ENCODE data around the gene ADAMTS7. TPM values are rescaled to one million over a fixed set of nuclear protein-coding genes. Genes with fewer than 3 reads are reported as not detected.
"Not testable (repeated sequence)": the region's sequence is repeated elsewhere in the genome, so short reads cannot be mapped to it uniquely, and the experiment has no call there.

ADAMTS7 gene
- polyA plus RNA-seq, 1 donor, result 10.6 TPM

DNA sequence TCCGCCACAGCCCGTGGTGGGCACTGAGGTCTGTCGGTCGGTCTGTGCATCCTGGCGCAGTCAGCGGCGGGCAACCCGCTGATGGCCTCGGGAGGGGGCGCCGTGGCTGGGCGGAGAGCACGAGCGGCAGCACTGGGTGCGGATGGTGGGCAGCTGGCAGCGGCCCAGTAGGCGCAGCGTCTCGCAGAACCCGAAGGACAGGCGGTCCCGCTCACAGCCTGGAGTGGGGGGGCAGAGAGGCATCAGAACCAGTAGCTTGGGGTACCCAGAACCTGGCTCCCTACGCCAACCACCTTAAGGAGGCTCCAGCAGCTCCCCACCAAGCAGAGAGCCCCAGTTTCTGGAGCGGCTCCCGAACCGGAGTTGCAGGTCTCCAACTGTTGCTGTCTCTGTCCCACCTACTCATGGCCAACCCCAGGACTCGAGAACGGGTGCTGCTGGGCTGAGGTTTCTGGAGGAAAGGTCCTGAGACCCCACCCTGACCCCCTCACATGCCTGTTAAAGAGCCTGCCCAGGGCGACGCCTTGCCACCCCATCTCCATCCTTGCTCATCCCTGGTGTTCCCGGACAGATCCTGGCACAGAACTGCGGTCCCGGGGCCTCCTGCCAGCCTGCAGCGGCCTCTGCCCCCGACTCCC lies 51.8 kb downstream of the ADAMTS7 start:
- H3K4me3 ChIP-seq (ENCODE audit: low read length); DNase-seq; H3K9me3 ChIP-seq (ENCODE audit: control insufficient read depth, low read depth, low read length); H3K27me3 ChIP-seq (ENCODE audit: control insufficient read depth, insufficient read depth, low read length); H3K27ac ChIP-seq (ENCODE audit: low read length); H3K4me1 ChIP-seq (ENCODE audit: control insufficient read depth, insufficient read depth, low read length); H3K36me3 ChIP-seq (ENCODE audit: control insufficient read depth, insufficient read depth, low read length): not testable (repeated sequence)
- WGBS (ENCODE audit: insufficient coverage, low lambda C conversion rate), result no CpG with 5 or more reads among the region's 35 CpGs

DNA sequence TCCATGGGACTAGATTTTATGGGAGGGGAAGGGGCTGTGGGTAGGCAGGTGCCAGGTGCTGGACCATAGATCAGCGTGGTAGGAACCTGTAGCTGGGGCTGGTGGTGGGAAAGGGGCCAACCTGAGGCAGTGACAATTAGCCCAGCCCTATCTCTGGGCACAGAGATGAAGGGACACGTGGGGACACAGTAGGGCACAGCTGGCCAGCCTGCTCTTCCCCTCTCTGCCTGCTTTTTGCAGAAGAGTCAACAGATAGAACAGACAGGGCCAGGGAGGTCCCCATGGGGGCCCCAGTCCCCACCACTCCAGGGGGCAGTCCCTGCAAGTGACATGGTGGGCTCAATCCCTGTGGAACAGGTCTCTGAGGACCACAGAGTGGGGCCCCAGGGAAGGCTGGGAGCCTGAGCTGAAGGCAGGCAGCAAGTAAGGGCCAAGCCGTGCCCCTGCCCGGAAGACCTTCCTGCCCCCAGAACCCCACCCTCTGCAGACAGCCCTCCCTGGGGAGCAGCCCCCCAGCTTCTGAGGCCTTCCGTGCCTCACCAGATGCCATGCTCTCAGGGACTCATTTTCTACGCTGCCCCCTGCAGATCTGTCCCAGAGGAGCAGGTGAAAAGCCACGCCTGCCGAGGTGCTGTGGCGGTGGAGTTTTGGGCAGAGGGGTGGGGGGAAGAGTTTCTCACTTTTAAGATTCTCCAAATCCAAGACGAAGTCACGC lies 52.6 kb downstream of the ADAMTS7 start:
- not testable (repeated sequence) for H3K27ac ChIP-seq (ENCODE audit: low read length); H3K36me3 ChIP-seq (ENCODE audit: control insufficient read depth, insufficient read depth, low read length); H3K9me3 ChIP-seq (ENCODE audit: control insufficient read depth, low read depth, low read length); DNase-seq; H3K4me1 ChIP-seq (ENCODE audit: control insufficient read depth, insufficient read depth, low read length); H3K27me3 ChIP-seq (ENCODE audit: control insufficient read depth, insufficient read depth, low read length); H3K4me3 ChIP-seq (ENCODE audit: low read length)
- no CpG with 5 or more reads among the region's 11 CpGs for WGBS (ENCODE audit: insufficient coverage, low lambda C conversion rate)

DNA sequence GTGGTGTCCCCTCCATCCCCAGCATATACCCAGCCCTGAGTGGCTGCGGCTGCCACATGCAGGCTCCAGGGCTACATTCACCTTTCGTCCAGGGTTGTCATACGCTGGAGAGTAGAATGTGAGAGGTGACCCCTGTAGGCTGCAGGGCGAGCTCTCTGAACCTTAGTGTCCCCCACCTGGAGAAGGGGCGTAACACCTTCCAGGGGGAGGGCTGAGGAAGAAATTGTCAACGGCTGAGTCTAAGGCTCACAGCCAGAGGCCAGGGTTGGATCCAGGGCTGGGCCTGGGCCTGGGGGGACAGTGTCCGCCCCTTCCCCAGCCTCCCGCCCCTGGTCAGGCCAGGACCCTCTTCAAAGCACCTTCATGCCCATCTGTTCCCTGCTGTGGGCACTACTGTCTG lies 53.2 kb downstream of the ADAMTS7 start:
- not testable (repeated sequence) for DNase-seq; H3K36me3 ChIP-seq (ENCODE audit: control insufficient read depth, insufficient read depth, low read length); H3K4me3 ChIP-seq (ENCODE audit: low read length); H3K27ac ChIP-seq (ENCODE audit: low read length); H3K4me1 ChIP-seq (ENCODE audit: control insufficient read depth, insufficient read depth, low read length); H3K9me3 ChIP-seq (ENCODE audit: control insufficient read depth, low read depth, low read length); H3K27me3 ChIP-seq (ENCODE audit: control insufficient read depth, insufficient read depth, low read length)
- no CpG with 5 or more reads among the region's 8 CpGs for WGBS (ENCODE audit: insufficient coverage, low lambda C conversion rate)

DNA sequence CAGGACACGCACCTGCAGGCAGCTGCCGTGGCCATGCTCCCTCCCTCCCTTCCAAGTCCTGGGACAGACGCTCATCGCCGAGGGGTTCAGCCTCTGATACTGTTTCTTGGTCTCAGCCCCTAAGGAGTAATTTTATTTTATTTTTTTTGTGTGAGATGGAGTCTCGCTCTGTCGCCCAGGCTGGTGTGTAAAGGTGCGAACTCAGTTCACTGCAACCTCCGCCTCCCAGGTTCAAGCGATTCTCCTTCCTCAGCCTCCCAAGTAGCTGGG lies 53.7 kb downstream of the ADAMTS7 start:
- Histone ChIP-seq H3K36me3 (ENCODE audit: control insufficient read depth, insufficient read depth, low read length) (no peaks in the 10 kb centered on the region), H3K27me3 (ENCODE audit: control insufficient read depth, insufficient read depth, low read length) (no peaks in the 10 kb centered on the region), H3K27ac (ENCODE audit: low read length) (no peak overlapping the region), H3K4me3 (ENCODE audit: low read length) (no peak overlapping the region), H3K4me1 (ENCODE audit: control insufficient read depth, insufficient read depth, low read length) (no peaks in the 10 kb centered on the region), H3K9me3 (ENCODE audit: control insufficient read depth, low read depth, low read length) (no peaks in the 10 kb centered on the region)
- no CpG with 5 or more reads among the region's 10 CpGs for WGBS (ENCODE audit: insufficient coverage, low lambda C conversion rate)
- DNase-seq, result no peak

DNA sequence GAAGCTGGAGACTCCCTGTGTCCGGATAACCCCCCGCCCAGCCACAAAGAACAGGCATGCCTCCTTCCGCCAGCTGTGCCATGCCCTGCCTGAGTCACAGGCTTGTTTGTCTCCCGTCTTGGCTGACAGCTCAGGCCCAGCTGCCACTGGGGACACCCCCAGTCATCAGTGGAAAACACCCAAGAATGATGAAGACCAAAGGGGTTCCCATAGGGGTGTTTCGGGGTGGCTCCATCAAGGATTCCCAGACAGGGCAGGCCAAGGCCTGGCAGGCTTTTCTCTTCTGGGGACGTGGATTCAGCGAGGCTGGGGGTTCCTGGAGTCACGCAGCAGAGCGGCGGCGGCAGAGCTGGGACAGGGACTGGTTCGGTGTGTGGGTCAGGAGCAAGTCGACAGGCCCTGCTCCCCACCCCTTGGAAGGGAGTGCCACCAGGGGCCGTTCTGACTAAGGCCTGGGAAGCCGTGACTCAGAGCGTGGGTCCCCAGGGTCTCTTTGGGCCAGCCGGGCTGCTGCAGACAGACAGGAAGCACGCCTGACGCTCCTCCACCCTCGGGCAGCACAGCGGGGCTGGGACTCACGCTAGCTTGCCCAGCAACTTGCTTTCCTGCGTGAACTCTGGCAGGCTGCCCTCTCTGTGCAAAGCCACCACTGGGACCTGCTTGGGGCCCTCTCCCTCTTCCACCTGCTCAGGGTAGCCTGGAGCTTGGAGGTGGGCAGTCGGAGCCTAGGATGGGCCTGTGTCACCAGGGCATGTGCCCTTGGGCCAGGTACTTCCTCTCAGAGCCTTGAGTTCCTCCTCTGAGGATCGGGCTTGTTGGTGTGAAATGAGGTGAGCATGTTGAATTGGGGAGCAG lies 54.3 kb downstream of the ADAMTS7 start:
- not testable (repeated sequence) for H3K4me1 ChIP-seq (ENCODE audit: control insufficient read depth, insufficient read depth, low read length); DNase-seq; H3K36me3 ChIP-seq (ENCODE audit: control insufficient read depth, insufficient read depth, low read length); H3K9me3 ChIP-seq (ENCODE audit: control insufficient read depth, low read depth, low read length); H3K27me3 ChIP-seq (ENCODE audit: control insufficient read depth, insufficient read depth, low read length); H3K27ac ChIP-seq (ENCODE audit: low read length); H3K4me3 ChIP-seq (ENCODE audit: low read length)
- no CpG with 5 or more reads among the region's 25 CpGs for WGBS (ENCODE audit: insufficient coverage, low lambda C conversion rate)

DNA sequence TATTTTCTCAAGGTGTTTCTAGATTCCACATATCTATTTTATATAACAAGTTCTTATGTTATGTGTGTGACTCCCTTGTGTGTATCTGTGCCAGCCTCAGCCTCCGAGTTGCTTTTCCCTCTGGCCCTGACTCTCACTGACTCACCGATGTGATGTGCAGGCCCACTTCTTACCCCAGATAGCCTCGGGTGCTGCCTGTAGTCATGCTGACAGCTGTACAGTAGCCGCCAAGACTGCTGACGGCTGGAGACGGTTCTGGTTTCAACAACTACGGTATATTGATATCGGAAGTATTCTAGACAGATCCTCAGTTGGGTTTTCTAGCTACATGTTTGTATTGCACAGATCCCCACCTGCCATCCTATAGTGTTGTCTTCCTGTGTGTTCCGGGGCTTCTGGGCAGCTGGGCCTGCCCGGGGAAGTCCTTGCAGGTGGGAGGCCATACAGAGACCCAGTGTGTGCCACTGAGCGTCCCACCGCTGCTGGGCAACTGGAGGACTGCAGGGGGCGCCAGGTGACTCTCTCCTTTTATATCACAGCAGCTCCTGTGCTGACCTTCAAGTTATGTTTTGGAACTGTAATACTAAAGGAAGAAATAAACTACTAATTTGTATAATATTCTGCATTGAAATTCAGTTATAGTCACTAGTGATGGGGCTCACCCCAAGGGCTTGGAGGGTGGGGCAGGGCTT lies 55.2 kb downstream of the ADAMTS7 start:
- not testable (repeated sequence) for H3K4me3 ChIP-seq (ENCODE audit: low read length); H3K36me3 ChIP-seq (ENCODE audit: control insufficient read depth, insufficient read depth, low read length); DNase-seq; H3K9me3 ChIP-seq (ENCODE audit: control insufficient read depth, low read depth, low read length); H3K27ac ChIP-seq (ENCODE audit: low read length); H3K4me1 ChIP-seq (ENCODE audit: control insufficient read depth, insufficient read depth, low read length); H3K27me3 ChIP-seq (ENCODE audit: control insufficient read depth, insufficient read depth, low read length)
- no CpG with 5 or more reads among the region's 13 CpGs for WGBS (ENCODE audit: insufficient coverage, low lambda C conversion rate)

DNA sequence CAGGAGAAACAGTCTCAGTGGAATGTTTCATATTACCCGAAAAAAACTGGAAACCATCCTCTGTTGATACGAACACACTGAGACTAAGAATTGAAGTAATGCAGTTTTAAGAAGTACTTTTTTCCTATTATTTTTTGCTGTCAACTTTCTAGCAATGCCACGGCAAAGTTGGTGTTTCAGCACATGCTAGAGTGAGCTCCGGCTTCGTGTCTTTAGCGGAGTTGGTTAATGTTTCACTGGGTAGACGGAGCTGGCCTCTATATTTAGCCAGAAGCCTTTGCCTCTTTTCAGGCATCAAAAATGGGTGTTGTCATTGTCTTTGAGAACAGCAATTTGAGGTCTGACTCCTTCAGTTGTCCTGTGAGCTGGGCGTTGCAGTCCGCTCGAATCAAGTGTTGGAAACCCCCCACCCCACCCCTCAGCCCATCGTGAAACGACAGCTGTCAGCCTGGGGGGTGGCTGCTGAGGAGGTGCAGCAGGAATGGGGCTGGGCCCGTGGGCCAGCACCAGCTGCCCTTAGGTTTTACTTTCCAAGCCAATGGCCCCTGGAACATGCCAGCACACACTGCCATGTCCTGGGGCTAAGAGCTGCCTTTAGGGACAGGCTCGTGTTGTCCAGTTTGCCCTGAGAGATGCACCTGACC lies 56.5 kb downstream of the ADAMTS7 start:
- not testable (repeated sequence) for H3K27me3 ChIP-seq (ENCODE audit: control insufficient read depth, insufficient read depth, low read length); H3K36me3 ChIP-seq (ENCODE audit: control insufficient read depth, insufficient read depth, low read length); H3K9me3 ChIP-seq (ENCODE audit: control insufficient read depth, low read depth, low read length); H3K27ac ChIP-seq (ENCODE audit: low read length); DNase-seq; H3K4me3 ChIP-seq (ENCODE audit: low read length); H3K4me1 ChIP-seq (ENCODE audit: control insufficient read depth, insufficient read depth, low read length)
- no CpG with 5 or more reads among the region's 14 CpGs for WGBS (ENCODE audit: insufficient coverage, low lambda C conversion rate)

DNA sequence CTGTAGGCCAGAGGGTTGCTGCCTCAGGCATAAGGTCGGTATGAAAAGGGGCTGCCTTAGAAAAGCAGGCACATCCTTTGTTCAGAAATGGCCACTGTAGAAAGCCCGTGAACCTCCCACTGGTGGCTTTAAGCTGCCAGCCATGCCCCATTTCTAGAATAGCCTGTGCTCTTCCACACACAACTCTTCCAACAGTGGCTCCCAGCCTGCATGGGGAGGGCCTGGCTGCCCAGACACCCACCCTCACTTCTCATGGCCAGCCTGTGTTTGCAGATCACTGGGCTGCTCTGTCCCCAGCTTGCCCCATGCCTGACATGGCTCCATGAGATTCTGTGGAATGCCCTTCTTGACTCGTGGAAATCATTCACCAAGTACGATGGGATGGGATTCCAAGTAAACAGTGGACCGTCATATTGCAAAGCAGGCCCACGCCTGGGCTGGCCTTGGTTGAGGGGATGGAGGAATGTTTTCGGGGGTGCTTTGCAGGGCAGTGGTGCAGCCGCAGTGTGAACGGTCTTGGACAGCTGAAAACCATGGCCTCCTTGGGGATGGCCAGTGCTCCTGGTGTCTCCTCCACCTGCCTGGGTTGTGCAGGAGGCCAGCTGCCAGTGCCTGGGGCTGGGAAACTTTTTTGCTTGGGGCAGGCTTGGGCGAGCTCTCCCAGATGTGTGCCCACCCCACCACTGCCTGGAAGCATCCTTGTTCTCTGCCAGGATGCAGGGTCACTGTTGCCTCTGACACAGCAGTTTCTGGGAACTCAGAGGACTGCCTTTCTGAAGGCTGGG lies 57.3 kb downstream of the ADAMTS7 start:
- DNase-seq; H3K36me3 ChIP-seq (ENCODE audit: control insufficient read depth, insufficient read depth, low read length); H3K4me1 ChIP-seq (ENCODE audit: control insufficient read depth, insufficient read depth, low read length); H3K27me3 ChIP-seq (ENCODE audit: control insufficient read depth, insufficient read depth, low read length); H3K4me3 ChIP-seq (ENCODE audit: low read length); H3K27ac ChIP-seq (ENCODE audit: low read length); H3K9me3 ChIP-seq (ENCODE audit: control insufficient read depth, low read depth, low read length): not testable (repeated sequence)
- no CpG with 5 or more reads among the region's 10 CpGs for WGBS (ENCODE audit: insufficient coverage, low lambda C conversion rate)

DNA sequence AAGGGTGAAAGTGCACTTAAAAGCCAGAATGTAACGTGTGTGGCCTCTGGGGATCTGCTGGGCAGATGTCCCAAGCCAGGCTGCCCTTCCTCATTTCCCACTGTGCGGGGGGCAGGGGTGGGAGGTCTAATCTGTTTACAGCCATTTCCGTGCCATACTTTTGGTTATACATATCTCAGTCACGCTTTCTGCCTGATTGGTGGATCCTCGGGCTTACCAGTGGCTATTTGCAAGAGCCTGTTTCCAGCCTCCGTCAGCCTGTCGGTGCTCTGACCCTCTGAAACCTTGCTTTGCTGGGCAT lies 58.0 kb downstream of the ADAMTS7 start:
- H3K36me3 ChIP-seq (ENCODE audit: control insufficient read depth, insufficient read depth, low read length); DNase-seq; H3K9me3 ChIP-seq (ENCODE audit: control insufficient read depth, low read depth, low read length); H3K4me3 ChIP-seq (ENCODE audit: low read length); H3K27ac ChIP-seq (ENCODE audit: low read length); H3K4me1 ChIP-seq (ENCODE audit: control insufficient read depth, insufficient read depth, low read length); H3K27me3 ChIP-seq (ENCODE audit: control insufficient read depth, insufficient read depth, low read length): not testable (repeated sequence)
- WGBS (ENCODE audit: insufficient coverage, low lambda C conversion rate), result no CpG with 5 or more reads among the region's 7 CpGs

Measured in large intestine (tissue), 3 donors.